Osteoblast (primary cell): ENCODE data around the gene DEDD. TPM values are rescaled to one million over a fixed set of nuclear protein-coding genes. Genes with fewer than 3 reads are reported as not detected.
A peak's percentile ranks its signal among the peaks of the same experiment; 100 is the strongest.

Experiments
- DNase-seq: peaks from one replicate; pipeline ENCODE4 v3.0.0; 2011; ENCODE audit warnings: low spot score, mixed read lengths; ENCODE audit not compliant: insufficient read length; ENCODE audit errors: missing footprints
- H2AFZ ChIP-seq: 2 replicates; pipeline ENCODE4 v1.6.0; 2011; ENCODE audit warnings: mild to moderate bottlenecking, low read length
- H3K27ac ChIP-seq: 2 replicates; pipeline ENCODE4 v1.5.1; 2011; ENCODE audit warnings: mild to moderate bottlenecking, low read depth, low read length, moderate library complexity
- H3K27me3 ChIP-seq: 2 replicates; pipeline ENCODE4 v1.6.0; 2012; ENCODE audit warnings: mild to moderate bottlenecking, control low read depth, inconsistent platforms, low read length, moderate library complexity; ENCODE audit not compliant: insufficient read depth
- H3K36me3 ChIP-seq: 2 replicates; pipeline ENCODE4 v1.5.1; 2011; ENCODE audit warnings: mild to moderate bottlenecking, low read length, control low read depth, moderate library complexity; ENCODE audit not compliant: insufficient read depth
- H3K4me1 ChIP-seq: 2 replicates; pipeline ENCODE4 v1.5.1; 2011; ENCODE audit warnings: mild to moderate bottlenecking, low read length, control low read depth, moderate library complexity; ENCODE audit not compliant: insufficient read depth
- H3K4me2 ChIP-seq: 2 replicates; pipeline ENCODE4 v1.6.0; 2011; ENCODE audit warnings: mild to moderate bottlenecking, low read length; ENCODE audit not compliant: insufficient read depth
- H3K4me3 ChIP-seq: fragments of 200-600 bp; sonication (generic); 3 replicates; pipeline ENCODE4 v1.5.1; 2012; ENCODE audit warnings: mild to moderate bottlenecking, low read length, inconsistent platforms; ENCODE audit not compliant: insufficient read depth
- H3K79me2 ChIP-seq: 2 replicates; pipeline ENCODE4 v1.6.0; 2012; ENCODE audit warnings: mild to moderate bottlenecking, low read length, control low read depth, inconsistent platforms; ENCODE audit not compliant: insufficient read depth
- H3K9me3 ChIP-seq: 2 replicates; pipeline ENCODE4 v1.5.1; 2011; ENCODE audit warnings: low read depth, low read length, control low read depth
- H4K20me1 ChIP-seq: 2 replicates; pipeline ENCODE4 v1.6.0; 2012; ENCODE audit warnings: mild to moderate bottlenecking, low read length, control low read depth; ENCODE audit not compliant: insufficient read depth
- total RNA-seq: library from RNA; depleted of rRNA; stranded (reverse); fragments of >200 nt; gene quantifications from 2 replicates; pipeline ENCODE4 v1.2.3, GENCODE V29; 2012
- TF ChIP-seq, protein P1 (sequence below): IDR thresholded peaks from 2 replicates; pipeline ENCODE4 v1.5.1; 2011; ENCODE audit warnings: mild to moderate bottlenecking, low read depth, low read length, moderate library complexity; ENCODE audit errors: extremely low read depth

Gene DEDD
- total RNA-seq, 1 donor: 36.6 TPM

- Histone ChIP-seq H3K9me3 (no peaks in the 10 kb centered on the region), H3K27me3 (no peaks in the 10 kb centered on the region), H3K27ac (peak overlapping the region; percentile 87), H3K4me1 (peaks cover 15% of the 10 kb centered on the region), H4K20me1 (no peaks in the 10 kb centered on the region), H3K36me3 (peaks cover 53% of the 10 kb centered on the region), H3K4me3 (peak overlapping the region; percentile 84), H3K4me2 (peak overlapping the region; percentile 92), H2AFZ (peak overlapping the region; percentile 88), H3K79me2 (peaks cover 11% of the 10 kb centered on the region)
- TF ChIP-seq, protein P1, sequence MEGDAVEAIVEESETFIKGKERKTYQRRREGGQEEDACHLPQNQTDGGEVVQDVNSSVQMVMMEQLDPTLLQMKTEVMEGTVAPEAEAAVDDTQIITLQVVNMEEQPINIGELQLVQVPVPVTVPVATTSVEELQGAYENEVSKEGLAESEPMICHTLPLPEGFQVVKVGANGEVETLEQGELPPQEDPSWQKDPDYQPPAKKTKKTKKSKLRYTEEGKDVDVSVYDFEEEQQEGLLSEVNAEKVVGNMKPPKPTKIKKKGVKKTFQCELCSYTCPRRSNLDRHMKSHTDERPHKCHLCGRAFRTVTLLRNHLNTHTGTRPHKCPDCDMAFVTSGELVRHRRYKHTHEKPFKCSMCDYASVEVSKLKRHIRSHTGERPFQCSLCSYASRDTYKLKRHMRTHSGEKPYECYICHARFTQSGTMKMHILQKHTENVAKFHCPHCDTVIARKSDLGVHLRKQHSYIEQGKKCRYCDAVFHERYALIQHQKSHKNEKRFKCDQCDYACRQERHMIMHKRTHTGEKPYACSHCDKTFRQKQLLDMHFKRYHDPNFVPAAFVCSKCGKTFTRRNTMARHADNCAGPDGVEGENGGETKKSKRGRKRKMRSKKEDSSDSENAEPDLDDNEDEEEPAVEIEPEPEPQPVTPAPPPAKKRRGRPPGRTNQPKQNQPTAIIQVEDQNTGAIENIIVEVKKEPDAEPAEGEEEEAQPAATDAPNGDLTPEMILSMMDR: no peak
- peak; percentile 75 for DNase-seq
Measured at GRCh38 chr1:161166669-161167548, 34.4 kb upstream of the DEDD start.

DNA sequence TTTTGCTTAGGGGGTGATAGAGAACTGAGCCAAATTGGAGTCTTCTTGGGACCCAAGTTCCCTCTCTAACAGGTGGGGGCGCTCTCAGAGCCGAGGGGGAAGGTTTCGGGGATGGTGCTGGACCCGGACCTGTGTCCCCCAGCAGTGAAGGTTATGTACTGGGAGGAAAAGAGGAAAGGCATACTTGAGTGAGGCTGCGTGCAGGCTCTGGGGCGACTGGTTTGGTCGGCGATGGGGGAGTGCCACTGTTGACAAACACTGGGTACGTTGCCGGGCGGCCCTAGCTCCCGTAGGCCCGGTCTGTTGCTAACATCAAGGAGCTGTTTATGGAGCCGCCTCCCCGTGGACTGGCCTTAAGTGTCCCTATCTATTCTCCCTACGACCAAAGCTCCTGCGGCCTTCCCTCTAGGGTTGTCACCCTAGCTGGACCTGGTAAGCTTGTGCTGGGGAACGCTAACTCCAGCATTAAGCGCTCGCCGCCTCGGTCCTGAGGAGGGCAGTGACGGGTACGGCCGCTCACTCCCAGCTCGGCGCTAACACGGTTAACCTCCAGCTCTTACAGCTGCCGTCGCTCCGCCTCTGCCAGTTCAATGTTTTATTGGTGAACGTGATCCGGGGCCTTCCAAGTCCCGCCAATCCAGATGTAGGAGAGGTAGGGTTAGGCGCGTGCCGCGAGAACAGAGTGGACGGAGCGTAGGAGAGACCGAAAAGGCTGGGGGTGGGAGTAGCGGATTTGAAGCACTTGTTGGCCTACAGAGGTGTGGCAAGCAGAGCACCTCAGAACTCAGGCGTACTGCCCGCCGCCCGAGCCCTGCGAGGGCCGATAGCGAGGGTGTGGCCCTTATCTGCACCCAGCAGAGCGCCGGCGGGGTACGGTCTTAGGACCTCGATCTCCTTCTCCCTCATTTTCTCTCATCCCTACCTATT, 33.5 kb upstream of the DEDD start, which contains the start of gene PPOX:
Gene PPOX (plus strand): TSS at position 685 of the 927 bp plus-strand sequence. CDS start 422 bp downstream, outside the sequence.
- Histone ChIP-seq H3K36me3 (peaks cover 46% of the 10 kb centered on the region), H3K4me1 (peaks cover 15% of the 10 kb centered on the region), H3K27me3 (no peaks in the 10 kb centered on the region), H3K4me3 (peak within 1 kb of the TSS; percentile 84), H3K27ac (peak within 1 kb of the TSS; percentile 87), H3K9me3 (no peaks in the 10 kb centered on the region), H3K79me2 (peaks cover 14% of the 10 kb centered on the region), H2AFZ (peak within 1 kb of the TSS; percentile 88), H3K4me2 (peak within 1 kb of the TSS; percentile 92), H4K20me1 (no peaks in the 10 kb centered on the region)
- DNase-seq: peak; percentile 98
- TF ChIP-seq, protein P1: peak; percentile 50

GRCh38 chr1:161164901-161165610, 32.6 kb upstream of the DEDD start:
- H3K4me3 ChIP-seq: peak overlapping the region; percentile 84

More at GRCh38 chr1:161164901-161165610, 32.6 kb upstream of the DEDD start:
- Histone ChIP-seq H4K20me1 (no peaks in the 10 kb centered on the region), H3K36me3 (peaks cover 38% of the 10 kb centered on the region), H3K4me1 (peaks cover 18% of the 10 kb centered on the region), H3K27ac (peak overlapping the region; percentile 87), H2AFZ (no peak overlapping the region), H3K4me2 (peak overlapping the region; percentile 92), H3K27me3 (no peaks in the 10 kb centered on the region), H3K9me3 (no peaks in the 10 kb centered on the region), H3K79me2 (peaks cover 23% of the 10 kb centered on the region)
- TF ChIP-seq, protein P1: no peak
- no peak for DNase-seq
